PC-9 (cell line): ENCODE results near the gene KRTAP21-3. TPM values are rescaled to one million over a fixed set of nuclear protein-coding genes. Genes with fewer than 3 reads are reported as not detected.

Experiments
- BruUV-seq: library from RNA; stranded (reverse); fragments of 400-500 nt; replicated peaks from 2 replicates; lab custom pipeline; 2021; lab: Mats Ljungman, UMichigan
- CTCF ChIA-PET: fragments of 300-600 bp; sonication (Branson Sonifier 250); formaldehyde crosslinking; loops from one replicate; lab custom pipeline; 2022; ENCODE audit warnings: antibody characterized with exemption; lab: Charles Lee
- POLR2A ChIA-PET: fragments of 300-600 bp; sonication (Branson Sonifier 250); formaldehyde crosslinking; loops from one replicate; lab custom pipeline; 2022; ENCODE audit warnings: antibody characterized with exemption; ENCODE audit not compliant: unreplicated experiment; lab: Charles Lee
- DNase-seq, 2 experiments: peaks; one replicate each; pipeline versions ENCODE4 v3.0.0 to v3.0.0-alpha.2; 2015 to 2022; ENCODE audit warnings: mixed read lengths in 1 of 2
- H2AFZ ChIP-seq: fragments of 200-600 bp; sonication (generic); 2 replicates; pipeline ENCODE4 v1.8.1; 2017; ENCODE audit warnings: antibody characterized with exemption
- H3F3A ChIP-seq: fragments of 200-600 bp; sonication (generic); 2 replicates; pipeline ENCODE4 v1.8.1; 2017; ENCODE audit warnings: antibody characterized with exemption, mild to moderate bottlenecking, low read depth; ENCODE audit not compliant: insufficient read depth
- H3K27ac ChIP-seq: fragments of 200-600 bp; sonication (generic); 2 replicates; pipeline ENCODE4 v1.6.1; 2016; ENCODE audit warnings: mixed run types
- H3K27me3 ChIP-seq: fragments of 200-600 bp; sonication (generic); 2 replicates; pipeline ENCODE4 v1.6.1; 2016; ENCODE audit warnings: low read depth, mixed run types; ENCODE audit not compliant: insufficient read depth
- H3K36me3 ChIP-seq: fragments of 200-600 bp; sonication (generic); 2 replicates; pipeline ENCODE4 v1.6.1; 2016; ENCODE audit warnings: low read depth, mixed run types
- H3K4me1 ChIP-seq: fragments of 200-600 bp; sonication (generic); replicated peaks from 2 replicates; pipeline ENCODE4 v1.6.1; 2016; ENCODE audit warnings: mixed run types; ENCODE audit not compliant: insufficient read depth
- H3K4me2 ChIP-seq: fragments of 200-600 bp; sonication (generic); 2 replicates; pipeline ENCODE4 v1.6.1; 2017; ENCODE audit warnings: mixed run types
- H3K4me3 ChIP-seq: fragments of 200-600 bp; sonication (generic); 2 replicates; pipeline ENCODE4 v1.6.1; 2016; ENCODE audit warnings: mixed run types
- H3K79me2 ChIP-seq: fragments of 200-600 bp; sonication (generic); 2 replicates; pipeline ENCODE4 v1.6.1; 2017; ENCODE audit warnings: low read depth, mixed run types
- H3K9me2 ChIP-seq: fragments of 200-600 bp; sonication (generic); 2 replicates; pipeline ENCODE4 v1.8.1; 2017; ENCODE audit warnings: mild to moderate bottlenecking; ENCODE audit not compliant: insufficient read depth
- H3K9me3 ChIP-seq: fragments of 200-600 bp; sonication (generic); 2 replicates; pipeline ENCODE4 v1.8.1; 2016; ENCODE audit warnings: low read depth; ENCODE audit not compliant: insufficient read depth
- H4K20me1 ChIP-seq: fragments of 200-600 bp; sonication (generic); 2 replicates; pipeline ENCODE4 v1.8.1; 2017; ENCODE audit not compliant: insufficient read depth
- CTCF ChIP-seq: fragments of 200-600 bp; sonication (generic); conservative IDR thresholded peaks from 2 replicates; pipeline ENCODE4 v1.6.1; 2017; ENCODE audit warnings: mixed run types, antibody characterized with exemption, mild to moderate bottlenecking, moderate library complexity
- EZH2 ChIP-seq: fragments of 200-600 bp; sonication (generic); IDR thresholded peaks from 2 replicates; pipeline ENCODE4 v1.8.0; 2017; ENCODE audit warnings: antibody characterized with exemption, low read depth
- intact Hi-C: fragments of 100-400 bp; cut with micrococcal nuclease; formaldehyde crosslinking; loops from one replicate; pipeline ENCODE4 v1.10.0; 2022; ENCODE audit not compliant: unreplicated experiment
- total RNA-seq: library from RNA; stranded (reverse); gene quantifications from 2 replicates; pipeline ENCODE4 v1.2.3, GENCODE V29; 2021

The KRTAP21-3 gene
- total RNA-seq, 1 experiment from 2014 or later = not detected

GRCh38 chr21:30684506-30684905, 34.1 kb downstream of the KRTAP21-3 start:
- Histone ChIP-seq H3K9me3 (no peaks in the 10 kb centered on the region), H2AFZ (no peak overlapping the region), H3K27me3 (no peaks in the 10 kb centered on the region), H3K27ac (no peak overlapping the region), H3K9me2 (no peaks in the 10 kb centered on the region), H4K20me1 (no peaks in the 10 kb centered on the region), H3K4me3 (no peak overlapping the region), H3K79me2 (no peaks in the 10 kb centered on the region), H3K36me3 (no peaks in the 10 kb centered on the region), H3F3A (no peaks in the 10 kb centered on the region), H3K4me1 (no peaks in the 10 kb centered on the region), H3K4me2 (no peak overlapping the region)
- intact Hi-C loops = no loop called here
- ChIA-PET CTCF (no interaction called here), POLR2A (no interaction called here)
- TF ChIP-seq EZH2 = no peak
- TF ChIP-seq CTCF = no peak
- no peak for DNase-seq
- no TSS peak for BruUV-seq

GRCh38 chr21:30680586-30680985, 38.0 kb downstream of the KRTAP21-3 start:
- intact Hi-C loops = no loop called here
- no TSS peak for BruUV-seq
- Histone ChIP-seq H3K9me3 (no peaks in the 10 kb centered on the region), H3K4me3 (no peak overlapping the region), H2AFZ (no peak overlapping the region), H3K36me3 (no peaks in the 10 kb centered on the region), H4K20me1 (no peaks in the 10 kb centered on the region), H3K27me3 (no peaks in the 10 kb centered on the region), H3K9me2 (no peaks in the 10 kb centered on the region), H3K4me1 (no peaks in the 10 kb centered on the region), H3F3A (no peaks in the 10 kb centered on the region), H3K79me2 (no peaks in the 10 kb centered on the region), H3K27ac (no peak overlapping the region), H3K4me2 (no peak overlapping the region)
- ChIA-PET CTCF (no interaction called here), POLR2A (no interaction called here)
- no peak for DNase-seq
- TF ChIP-seq EZH2 = no peak
- no peak for TF ChIP-seq CTCF

- DNase-seq = no peak
Observed at GRCh38 chr21:30676737-30677136, 41.8 kb downstream of the KRTAP21-3 start.

More at GRCh38 chr21:30676737-30677136, 41.8 kb downstream of the KRTAP21-3 start:
- Histone ChIP-seq H3K9me3 (no peaks in the 10 kb centered on the region), H3K9me2 (no peaks in the 10 kb centered on the region), H3F3A (no peaks in the 10 kb centered on the region), H3K79me2 (no peaks in the 10 kb centered on the region), H3K4me1 (no peaks in the 10 kb centered on the region), H3K4me3 (no peak overlapping the region), H3K36me3 (no peaks in the 10 kb centered on the region), H2AFZ (no peak overlapping the region), H3K27me3 (no peaks in the 10 kb centered on the region), H3K27ac (no peak overlapping the region), H3K4me2 (no peak overlapping the region), H4K20me1 (no peaks in the 10 kb centered on the region)
- intact Hi-C loops = no loop called here
- TF ChIP-seq CTCF = no peak
- TF ChIP-seq EZH2 = no peak
- ChIA-PET POLR2A (no interaction called here), CTCF (no interaction called here)
- BruUV-seq = no TSS peak
